Measurements from ENCODE around the gene ALPP.
"Not testable (repeated sequence)": the region's sequence is repeated elsewhere in the genome, so short reads cannot be mapped to it uniquely, and the experiment has no call there.

Gene ALPP

GRCh38 chr2:232378735-232379151 is at the start of gene ALPP:
ALPP (plus strand) TSS chr2:232378751; CDS start chr2:232378803, 52 bp downstream.
- DNase-seq: not testable (repeated sequence)

- no peak for DNase-seq
These were observed 48.9 kb upstream of the ALPP start for GRCh38 chr2:232329716-232330067.

GRCh38 chr2:232330068-232330999 is 48.2 kb upstream of the ALPP start:
- DNase-seq: no peak

GRCh38 chr2:232331061-232331460 is 47.5 kb upstream of the ALPP start:
- not testable (repeated sequence) for DNase-seq

GRCh38 chr2:232331641-232332040 is 46.9 kb upstream of the ALPP start:
- not testable (repeated sequence) for DNase-seq

- DNase-seq: not testable (repeated sequence)
These were observed 46.2 kb upstream of the ALPP start for GRCh38 chr2:232332244-232332939.

GRCh38 chr2:232332940-232333259 is 45.7 kb upstream of the ALPP start:
- no peak for DNase-seq

GRCh38 chr2:232333361-232334135 is 45.0 kb upstream of the ALPP start:
- DNase-seq: no peak

GRCh38 chr2:232334136-232334884 is 44.2 kb upstream of the ALPP start:
- DNase-seq: not testable (repeated sequence)

GRCh38 chr2:232334885-232335205 is 43.7 kb upstream of the ALPP start:
- DNase-seq: not testable (repeated sequence)

GRCh38 chr2:232335206-232335858 is 43.2 kb upstream of the ALPP start:
- peak; percentile 59 for DNase-seq

- DNase-seq: peak; percentile 37
These were observed 42.7 kb upstream of the ALPP start for GRCh38 chr2:232335859-232336215.

- peak; percentile 43 for DNase-seq
These were observed 42.3 kb upstream of the ALPP start for GRCh38 chr2:232336241-232336736.

GRCh38 chr2:232336981-232337720 is 41.4 kb upstream of the ALPP start:
- peak; percentile 38 for DNase-seq

- not testable (repeated sequence) for DNase-seq
These were observed 40.3 kb upstream of the ALPP start for GRCh38 chr2:232338094-232338758.

- DNase-seq: no peak
These were observed 39.8 kb upstream of the ALPP start for GRCh38 chr2:232338759-232339106.

GRCh38 chr2:232339121-232340081 is 39.1 kb upstream of the ALPP start:
- no peak for DNase-seq

GRCh38 chr2:232340171-232340935 is 38.2 kb upstream of the ALPP start:
- no peak for DNase-seq
